DOHH2 (cell line): ENCODE results near the gene CYP1A1.

Source experiments
- H3F3A ChIP-seq: fragments of 200-600 bp; sonication (generic), shearing (Covaris generic); 2 replicates; pipeline ENCODE4 v1.6.0; 2016; ENCODE audit warnings: antibody characterized with exemption, mild to moderate bottlenecking; ENCODE audit not compliant: control insufficient read depth, insufficient read depth
- H3K27ac ChIP-seq: fragments of 200-600 bp; sonication (generic); 2 replicates; pipeline ENCODE4 v1.5.1; 2014; ENCODE audit warnings: low read depth, mild to moderate bottlenecking, low read length, moderate library complexity
- H3K27me3 ChIP-seq: fragments of 200-600 bp; sonication (generic); 2 replicates; pipeline ENCODE4 v1.6.1; 2014; ENCODE audit warnings: mild to moderate bottlenecking, low read length, mixed read lengths; ENCODE audit not compliant: control insufficient read depth
- H3K36me3 ChIP-seq: fragments of 200-600 bp; sonication (generic); 2 replicates; pipeline ENCODE4 v1.6.1; 2014; ENCODE audit warnings: mild to moderate bottlenecking, low read length, moderate library complexity, mixed read lengths; ENCODE audit not compliant: control insufficient read depth
- H3K4me1 ChIP-seq: fragments of 200-600 bp; sonication (generic); 2 replicates; pipeline ENCODE4 v1.6.1; 2014; ENCODE audit warnings: mild to moderate bottlenecking, low read length, mixed read lengths; ENCODE audit not compliant: control insufficient read depth
- H3K4me2 ChIP-seq: fragments of 200-600 bp; sonication (generic); 2 replicates; pipeline ENCODE4 v1.6.0; 2014; ENCODE audit warnings: mild to moderate bottlenecking, low read length, moderate library complexity
- H3K4me3 ChIP-seq: fragments of 200-600 bp; sonication (generic); 2 replicates; pipeline ENCODE4 v1.5.1; 2014; ENCODE audit warnings: mild to moderate bottlenecking, low read length, mixed read lengths
- H3K79me2 ChIP-seq: fragments of 200-600 bp; sonication (generic); 2 replicates; pipeline ENCODE4 v1.6.1; 2014; ENCODE audit warnings: mild to moderate bottlenecking, low read length, mixed read lengths; ENCODE audit not compliant: control insufficient read depth
- H3K9me2 ChIP-seq: fragments of 200-600 bp; sonication (generic); replicated peaks from 2 replicates; pipeline ENCODE4 v1.6.1; 2014; ENCODE audit warnings: mild to moderate bottlenecking, low read length, mixed read lengths; ENCODE audit not compliant: control insufficient read depth
- H3K9me3 ChIP-seq: fragments of 200-600 bp; sonication (generic); 2 replicates; pipeline ENCODE4 v1.6.1; 2014; ENCODE audit warnings: antibody characterized with exemption, low read length, mixed read lengths; ENCODE audit not compliant: control insufficient read depth, insufficient read depth
- H4K20me1 ChIP-seq: fragments of 200-600 bp; sonication (generic); 2 replicates; pipeline ENCODE4 v1.6.0; 2014; ENCODE audit warnings: low read depth, mild to moderate bottlenecking, antibody characterized with exemption, low read length, moderate library complexity; ENCODE audit not compliant: control insufficient read depth, insufficient read depth
- EZH2phosphoT487 ChIP-seq: fragments of 200-600 bp; sonication (generic); IDR thresholded peaks from 2 replicates; pipeline ENCODE4 v1.6.1; 2017; ENCODE audit warnings: borderline replicate concordance, mild to moderate bottlenecking, antibody characterized with exemption, low read length, moderate library complexity, mixed read lengths
- TF ChIP-seq, protein P1 (sequence below): fragments of 200-600 bp; sonication (generic); IDR thresholded peaks from one replicate; pipeline ENCODE4 v1.5.1; 2014; ENCODE audit warnings: antibody characterized with exemption, mild to moderate bottlenecking, low read depth, low read length; ENCODE audit not compliant: poor library complexity, severe bottlenecking

CYP1A1 gene

DNA sequence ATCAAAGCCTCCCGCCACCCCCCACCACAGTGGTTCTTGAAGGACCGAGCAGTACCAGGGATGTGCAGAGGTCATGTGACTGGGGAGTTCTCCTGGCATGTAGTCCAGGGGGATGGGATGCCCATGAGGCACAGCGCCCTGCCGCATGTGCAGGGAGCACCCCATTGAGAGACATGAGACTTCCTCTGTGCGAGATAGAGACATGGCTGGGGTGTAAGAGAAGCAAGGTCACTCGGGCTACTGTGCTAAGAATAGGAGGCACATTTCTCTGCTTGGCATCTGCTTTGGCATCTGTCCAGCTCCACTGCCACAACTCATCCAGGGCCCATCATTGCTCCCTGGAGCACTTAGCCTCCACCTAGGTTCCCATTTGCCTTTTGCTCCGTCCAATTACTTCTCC is 2.4 kb upstream of the CYP1A1 start:
- H3K4me1 ChIP-seq: peaks cover 9% of the 10 kb centered on the region; the same call in 1 of the 2 replicates
- H3K9me2 ChIP-seq: no peaks in the 10 kb centered on the region

DNA sequence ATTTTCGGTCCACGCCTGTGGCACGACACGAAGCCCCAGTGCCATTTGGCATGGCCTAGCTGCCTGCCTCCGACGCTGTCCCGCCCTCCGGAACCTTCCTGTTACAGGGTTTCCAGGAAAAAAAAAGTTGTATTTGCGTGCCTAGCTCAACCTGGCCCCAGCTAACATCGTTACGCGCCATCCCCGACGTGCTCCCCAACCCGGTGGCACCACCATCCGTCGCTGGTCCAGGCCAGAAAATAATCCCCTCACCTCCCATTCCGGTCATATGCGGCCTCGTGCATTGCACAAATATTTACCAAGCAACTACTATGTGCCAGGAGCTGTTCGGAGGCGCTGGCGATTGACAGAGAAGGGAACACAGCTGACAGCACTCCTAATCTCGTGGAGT is 1.4 kb upstream of the CYP1A1 start:
- TF ChIP-seq EZH2phosphoT487: no peak
- TF ChIP-seq, protein P1, sequence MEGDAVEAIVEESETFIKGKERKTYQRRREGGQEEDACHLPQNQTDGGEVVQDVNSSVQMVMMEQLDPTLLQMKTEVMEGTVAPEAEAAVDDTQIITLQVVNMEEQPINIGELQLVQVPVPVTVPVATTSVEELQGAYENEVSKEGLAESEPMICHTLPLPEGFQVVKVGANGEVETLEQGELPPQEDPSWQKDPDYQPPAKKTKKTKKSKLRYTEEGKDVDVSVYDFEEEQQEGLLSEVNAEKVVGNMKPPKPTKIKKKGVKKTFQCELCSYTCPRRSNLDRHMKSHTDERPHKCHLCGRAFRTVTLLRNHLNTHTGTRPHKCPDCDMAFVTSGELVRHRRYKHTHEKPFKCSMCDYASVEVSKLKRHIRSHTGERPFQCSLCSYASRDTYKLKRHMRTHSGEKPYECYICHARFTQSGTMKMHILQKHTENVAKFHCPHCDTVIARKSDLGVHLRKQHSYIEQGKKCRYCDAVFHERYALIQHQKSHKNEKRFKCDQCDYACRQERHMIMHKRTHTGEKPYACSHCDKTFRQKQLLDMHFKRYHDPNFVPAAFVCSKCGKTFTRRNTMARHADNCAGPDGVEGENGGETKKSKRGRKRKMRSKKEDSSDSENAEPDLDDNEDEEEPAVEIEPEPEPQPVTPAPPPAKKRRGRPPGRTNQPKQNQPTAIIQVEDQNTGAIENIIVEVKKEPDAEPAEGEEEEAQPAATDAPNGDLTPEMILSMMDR: no peak
- H3K4me3 ChIP-seq: peak overlapping the region; percentile 61

More for the DNA sequence above, 2.4 kb upstream of the CYP1A1 start:
- no peaks in the 10 kb centered on the region for H3K36me3 ChIP-seq
- H3K79me2 ChIP-seq: no peaks in the 10 kb centered on the region
- no peaks in the 10 kb centered on the region for H3F3A ChIP-seq
- no peak overlapping the region for H3K27ac ChIP-seq
- TF ChIP-seq, protein P1: no peak
- TF ChIP-seq EZH2phosphoT487: no peak
- no peak overlapping the region for H3K4me3 ChIP-seq
- H3K27me3 ChIP-seq: peaks cover 40% of the 10 kb centered on the region
- no peak overlapping the region for H3K4me2 ChIP-seq
- H4K20me1 ChIP-seq: no peaks in the 10 kb centered on the region
- H3K9me3 ChIP-seq: no peaks in the 10 kb centered on the region

DNA sequence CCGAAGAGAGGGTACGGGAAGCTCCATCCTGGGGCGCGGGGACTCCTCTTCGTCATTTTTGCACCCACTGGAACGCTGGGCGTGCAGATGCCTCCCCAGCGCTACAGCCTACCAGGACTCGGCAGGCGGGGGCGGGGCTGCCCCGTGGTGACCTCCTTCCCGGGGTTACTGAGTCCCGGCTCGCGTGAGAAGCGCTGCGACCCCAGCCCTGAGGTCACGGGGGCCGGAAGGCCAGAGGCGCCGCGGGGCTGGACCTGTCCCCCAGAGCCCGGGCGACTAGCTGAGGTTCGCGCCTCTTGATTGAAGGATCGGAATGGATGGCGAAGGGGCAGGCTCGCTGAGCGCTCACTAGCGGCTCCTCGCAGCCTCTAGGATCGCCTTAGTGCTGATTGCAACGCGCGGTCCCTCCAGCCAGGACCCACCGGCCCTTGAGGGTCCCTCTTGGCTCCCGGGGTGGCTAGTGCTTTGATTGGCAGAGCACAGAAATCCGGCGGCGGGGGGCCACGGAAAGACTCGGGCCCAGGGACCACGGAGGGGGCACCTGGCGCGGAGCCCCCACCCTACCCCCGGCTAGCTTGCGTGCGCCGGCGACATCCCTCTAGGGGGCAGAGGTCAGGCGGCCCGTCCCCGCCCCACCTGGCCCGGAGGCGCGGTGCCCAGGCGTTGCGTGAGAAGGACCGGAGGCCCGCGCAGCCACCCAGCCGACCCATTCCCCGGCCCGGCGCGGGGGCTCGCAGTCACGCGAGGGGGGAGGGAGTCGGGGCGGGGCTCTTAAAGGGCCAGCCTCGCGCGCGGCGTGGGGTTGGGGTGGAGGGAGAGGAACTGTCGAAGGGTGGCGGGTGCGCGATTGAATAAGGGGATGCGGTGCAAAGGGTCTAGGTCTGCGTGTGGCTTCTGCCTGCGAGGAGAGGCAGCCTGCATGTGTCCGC is 781 bp upstream of the CYP1A1 start:
- Histone ChIP-seq H3K4me3 (peak overlapping the region; percentile 61), H3K9me3 (no peaks in the 10 kb centered on the region), H3K36me3 (no peaks in the 10 kb centered on the region), H3K9me2 (no peaks in the 10 kb centered on the region), H3K27ac (no peak overlapping the region), H3K79me2 (no peaks in the 10 kb centered on the region), H3K4me1 (peaks cover 9% of the 10 kb centered on the region; the same call in 1 of the 2 replicates), H3F3A (no peaks in the 10 kb centered on the region), H4K20me1 (no peaks in the 10 kb centered on the region), H3K27me3 (peaks cover 40% of the 10 kb centered on the region), H3K4me2 (peak overlapping the region; percentile 68)
- TF ChIP-seq, protein P1: no peak
- no peak; the same call in 1 of the 2 replicates for TF ChIP-seq EZH2phosphoT487

More for the DNA sequence above, 1.4 kb upstream of the CYP1A1 start:
- H3K4me2 ChIP-seq: peak overlapping the region; percentile 68; the same call in 1 of the 2 replicates
- no peaks in the 10 kb centered on the region for H3K36me3 ChIP-seq
- H3K27me3 ChIP-seq: peaks cover 37% of the 10 kb centered on the region
- H3K27ac ChIP-seq: no peak overlapping the region
- no peaks in the 10 kb centered on the region for H4K20me1 ChIP-seq
- H3K9me3 ChIP-seq: no peaks in the 10 kb centered on the region
- no peaks in the 10 kb centered on the region for H3F3A ChIP-seq
- H3K9me2 ChIP-seq: no peaks in the 10 kb centered on the region
- no peaks in the 10 kb centered on the region for H3K79me2 ChIP-seq
- H3K4me1 ChIP-seq: peaks cover 9% of the 10 kb centered on the region; the same call in 1 of the 2 replicates
